Right renal pelvis (tissue), 4 donors: ENCODE results near the gene BAG3. TPM values are rescaled to one million over a fixed set of nuclear protein-coding genes. Genes with fewer than 3 reads are reported as not detected.

ENCODE experiments used
- DNase-seq, 4 donors: peaks; one replicate each; pipeline ENCODE4 v3.0.0-alpha.2; 2013; ENCODE audit warnings: low read depth in 4 of 4, low spot score in 3 of 4, missing footprints in 1 of 4
- polyA plus RNA-seq, 4 donors: library from polyadenylated mRNA; unstranded; fragments of 120-200 nt; gene quantifications; one replicate each; pipeline ENCODE4 v1.2.1, GENCODE V29; 2013; ENCODE audit not compliant: insufficient read length in 4 of 4

BAG3 gene
- polyA plus RNA-seq, 4 donors = 29.4 to 36.0 (median 30.9) TPM

DNA sequence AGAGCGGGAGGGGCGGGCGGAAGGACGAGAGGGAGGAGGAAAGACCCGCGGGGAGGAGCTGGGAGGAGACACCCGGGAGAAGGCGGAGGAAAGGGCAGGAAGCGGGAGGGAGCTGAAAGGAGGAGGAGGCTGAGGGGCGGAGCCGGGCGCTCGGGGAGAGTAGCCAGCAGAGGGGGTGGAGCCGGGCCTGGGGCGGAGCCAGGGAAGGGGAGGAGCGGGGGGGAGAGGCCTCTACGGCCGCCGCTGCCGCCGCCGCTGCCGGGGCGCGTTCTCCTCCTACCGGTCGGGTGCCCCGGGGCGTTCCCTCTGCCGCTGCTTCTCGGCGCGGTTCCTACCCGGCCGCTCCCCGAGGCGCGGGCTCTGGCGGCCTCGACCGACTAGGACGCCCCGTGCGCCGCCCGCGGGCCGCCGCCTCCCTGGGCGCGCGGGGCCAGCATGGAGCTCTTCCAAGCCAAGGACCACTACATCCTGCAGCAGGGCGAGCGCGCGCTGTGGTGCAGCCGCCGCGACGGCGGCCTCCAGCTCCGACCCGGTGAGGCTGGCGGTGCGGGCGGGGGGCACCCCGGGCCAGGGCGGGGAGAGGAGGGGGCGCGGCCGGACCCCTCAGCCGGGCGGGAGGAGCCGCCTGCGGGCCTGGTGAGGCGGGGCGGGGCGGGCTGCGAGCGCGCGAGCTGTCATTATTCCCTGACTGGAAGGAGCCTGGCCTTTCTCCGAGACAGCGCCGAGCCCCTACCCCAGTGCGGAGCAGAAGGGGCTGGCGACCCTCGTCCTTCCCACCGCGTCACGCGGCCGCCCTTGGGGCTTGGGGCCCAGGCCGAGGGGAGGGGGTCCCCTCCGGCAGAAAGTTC, 74.9 kb downstream of the BAG3 start, which contains the start of gene INPP5F:
Gene INPP5F (plus strand): TSS at position 223 of the 848 bp plus-strand sequence. CDS start 213 bp downstream, at position 436.
- peak; percentile 90 to 97 (median 96) for DNase-seq

GRCh38 chr10:119726676-119727261, 75.6 kb downstream of the BAG3 start:
- no peak for DNase-seq

Other genes starting within 250 kb of the BAG3 start
- gene RGS10, start 108.7 kb upstream of the BAG3 start, polyA plus RNA-seq = 10 to 100 TPM; 33.3 to 40.7 (median 36.7) TPM
- gene TIAL1, start 54.4 kb upstream of the BAG3 start, polyA plus RNA-seq = 100 to 1,000 TPM; 143 to 194 (median 173) TPM
- 10 to 100 TPM; 49.2 to 59.1 (median 58.1) TPM for gene INPP5F, start 74.7 kb downstream of the BAG3 start, polyA plus RNA-seq
- gene MCMBP, start 221.5 kb downstream of the BAG3 start, polyA plus RNA-seq = 10 to 100 TPM; 59.6 to 69.3 (median 66.7) TPM
- gene SEC23IP, start 241.3 kb downstream of the BAG3 start, polyA plus RNA-seq = 10 to 100 TPM; 65.4 to 75.8 (median 71.8) TPM